GM12872 (cell line): ENCODE data around the gene CEACAM21.

Experiments used
- CTCF ChIP-seq: IDR thresholded peaks from 3 replicates; pipeline ENCODE4 v1.5.1; 2011; ENCODE audit warnings: low read depth, mild to moderate bottlenecking, low read length, moderate library complexity; ENCODE audit not compliant: insufficient read depth

CEACAM21 gene

GRCh38 chr19:41575998-41576397 lies at the start of gene CEACAM21:
CEACAM21 (plus strand) TSS chr19:41576166; CDS start chr19:41576275, 109 bp downstream.
- TF ChIP-seq CTCF: no peak

- TF ChIP-seq CTCF: no peak
These were observed 48.9 kb upstream of the CEACAM21 start for GRCh38 chr19:41527089-41527488.

DNA sequence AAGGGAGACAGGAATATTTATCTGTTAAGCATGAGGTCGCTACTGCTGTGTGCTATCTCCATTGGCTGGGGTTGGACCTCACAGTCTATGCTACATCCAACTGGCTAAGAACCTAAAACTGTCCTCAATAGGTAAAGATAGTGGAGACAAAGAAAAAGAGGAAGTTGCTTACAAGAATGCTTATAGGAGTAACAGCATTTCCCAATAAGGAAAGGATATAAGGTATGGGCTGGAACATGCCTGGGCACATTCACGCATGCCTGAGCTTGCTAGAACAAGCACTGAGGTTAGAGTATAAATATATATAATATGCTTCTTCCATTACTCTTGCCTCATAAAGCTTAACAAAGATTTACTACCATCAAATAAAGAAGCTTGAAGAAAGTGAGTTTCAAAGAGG lies 47.9 kb upstream of the CEACAM21 start:
- no peak for TF ChIP-seq CTCF

GRCh38 chr19:41529484-41530183 lies 46.3 kb upstream of the CEACAM21 start:
- TF ChIP-seq CTCF: no peak

GRCh38 chr19:41530184-41530534 lies 45.8 kb upstream of the CEACAM21 start:
- no peak for TF ChIP-seq CTCF

GRCh38 chr19:41530761-41531301 lies 45.1 kb upstream of the CEACAM21 start:
- no peak for TF ChIP-seq CTCF

DNA sequence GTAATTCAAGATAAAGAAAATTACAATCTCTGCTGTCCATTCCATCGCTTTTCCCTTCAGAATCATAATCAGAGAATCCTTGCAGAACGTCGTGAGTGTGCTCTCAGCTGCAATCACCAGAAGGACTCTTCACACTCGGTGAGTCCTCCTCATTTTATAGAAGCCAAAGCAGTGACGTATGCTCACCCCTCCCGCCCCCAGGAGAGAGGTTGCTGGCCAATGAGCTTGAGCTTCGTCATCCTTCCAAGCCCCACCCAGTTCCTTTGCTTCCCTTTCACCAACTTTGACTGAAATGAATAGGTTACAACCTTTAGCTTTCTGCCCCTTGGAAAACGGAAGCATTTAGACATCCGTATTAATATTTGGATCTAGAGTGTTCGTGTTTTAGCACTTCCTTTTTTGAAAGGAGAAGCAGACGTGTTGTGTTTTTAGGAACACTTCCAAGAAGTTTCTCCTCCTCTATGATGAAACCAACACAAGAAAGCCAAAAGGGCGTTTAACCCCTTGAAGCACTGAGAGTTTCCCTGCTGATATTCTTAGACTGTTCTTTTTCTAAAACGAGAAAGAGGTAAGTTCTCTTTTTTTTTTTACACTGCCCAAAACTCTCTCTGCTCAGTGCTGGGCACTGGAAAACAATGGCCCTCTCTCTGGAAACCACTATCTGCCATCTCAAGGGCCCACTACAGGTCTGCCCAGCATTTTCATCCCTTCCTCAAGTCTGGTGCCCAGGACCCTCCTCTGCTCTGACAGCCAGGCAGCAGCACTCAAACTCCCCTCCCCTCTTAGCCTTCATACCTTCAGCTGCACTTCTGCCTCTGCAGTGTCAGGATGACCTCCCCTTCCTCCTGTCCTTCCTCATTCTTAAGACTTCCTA lies 44.3 kb upstream of the CEACAM21 start:
- no peak for TF ChIP-seq CTCF
